Measurements from ENCODE around the gene PLCXD3.

GRCh38 chr5:41410307-41410706 is 100.1 kb downstream of the PLCXD3 start:
- TF ChIP-seq CTCF (IDR thresholded peaks at IDR 0.05; ENCODE audit: low read depth, low read length) (no peak), EZH2phosphoT487 (IDR thresholded peaks at IDR 0.05; ENCODE audit: low read depth) (no peak)
